GM12878 (cell line): ENCODE results near the gene CYP2U1. TPM values are rescaled to one million over a fixed set of nuclear protein-coding genes. Genes with fewer than 3 reads are reported as not detected.
"Not testable (repeated sequence)": the region's sequence is repeated elsewhere in the genome, so short reads cannot be mapped to it uniquely, and the experiment has no call there.

Experiments
- ATAC-seq: fragments of 200-7000 bp; cut with Tn5 transposase; 3 replicates; pipeline ENCODE4 v1.9.1; 2020; ENCODE audit warnings: mild to moderate bottlenecking, moderate library complexity
- BruUV-seq: library from RNA; stranded (reverse); fragments of 400-500 nt; replicated peaks from 2 replicates; lab custom pipeline; 2021; lab: Mats Ljungman, UMichigan
- CTCF ChIA-PET: fragments of 300-600 bp; sonication (Branson Sonifier 250); formaldehyde crosslinking; extraction: SDS; loops from one replicate; lab custom pipeline; 2021; ENCODE audit warnings: inconsistent platforms; lab: Yijun Ruan, JAX
- POLR2A ChIA-PET: fragments of 350-600 bp; formaldehyde crosslinking; extraction: SDS; loops from one replicate; lab custom pipeline; 2021; ENCODE audit warnings: inconsistent platforms; lab: Charles Lee
- RAD21 ChIA-PET: fragments of 300-600 bp; sonication (Branson Sonifier 250); formaldehyde crosslinking; loops from one replicate; lab custom pipeline; 2023; ENCODE audit warnings: antibody characterized with exemption; ENCODE audit not compliant: unreplicated experiment; lab: Charles Lee
- SMC1A ChIA-PET: fragments of 300-600 bp; sonication (Branson Sonifier 250); formaldehyde crosslinking; loops from one replicate; lab custom pipeline; 2023; ENCODE audit not compliant: unreplicated experiment, uncharacterized antibody; lab: Charles Lee
- DNase-seq: peaks from one replicate; pipeline ENCODE4 v3.0.0-alpha.2; 2011; ENCODE audit warnings: low read depth, low spot score
- FAIRE-seq: peaks from 3 replicates; lab custom pipeline; 2011; peaks lifted over from hg19 to GRCh38; lab: Jason Lieb, UNC
- H2AFZ ChIP-seq: 2 replicates; pipeline ENCODE4 v1.6.0; 2011; ENCODE audit warnings: low read depth, low read length, control low read depth; ENCODE audit not compliant: control insufficient read depth
- H3K27ac ChIP-seq: 2 replicates; pipeline ENCODE4 v1.5.1; 2011; ENCODE audit warnings: control low read depth; ENCODE audit not compliant: control insufficient read depth, insufficient read depth
- H3K27me3 ChIP-seq, 2 experiments: replicated peaks in 1 of 2; 2 replicates each; pipeline versions ENCODE4 v1.6.0 to v1.6.1; 2011; ENCODE audit warnings: low read length in 1 of 2; ENCODE audit not compliant: control insufficient read depth in 2 of 2, insufficient read depth in 2 of 2
- H3K36me3 ChIP-seq, 2 experiments: 2 replicates each; pipeline ENCODE4 v1.5.1; 2011; ENCODE audit warnings: low read length in 1 of 2; ENCODE audit not compliant: control insufficient read depth in 2 of 2, insufficient read depth in 2 of 2
- H3K4me1 ChIP-seq: 2 replicates; pipeline ENCODE4 v1.6.1; 2011; ENCODE audit warnings: mild to moderate bottlenecking, low read length, moderate library complexity, mixed read lengths; ENCODE audit not compliant: control insufficient read depth, insufficient read depth
- H3K4me2 ChIP-seq: 2 replicates; pipeline ENCODE4 v1.6.0; 2011; ENCODE audit warnings: control low read depth; ENCODE audit not compliant: control insufficient read depth, insufficient read depth
- H3K4me3 ChIP-seq: fragments of 200-600 bp; sonication (generic); 2 replicates; pipeline ENCODE4 v1.5.1; 2016
- H3K79me2 ChIP-seq: 2 replicates; pipeline ENCODE4 v1.6.0; 2011; ENCODE audit warnings: low read length; ENCODE audit not compliant: control insufficient read depth, insufficient read depth
- H3K9ac ChIP-seq: 2 replicates; pipeline ENCODE4 v1.8.0; 2011; ENCODE audit warnings: low read length, control low read depth, mixed read lengths; ENCODE audit not compliant: control insufficient read depth, insufficient read depth
- H3K9me3 ChIP-seq: replicated peaks from 3 replicates; pipeline ENCODE4 v1.5.1; 2011; ENCODE audit warnings: mild to moderate bottlenecking, low read length; ENCODE audit not compliant: control insufficient read depth, insufficient read depth
- H4K20me1 ChIP-seq: 2 replicates; pipeline ENCODE4 v1.6.0; 2011; ENCODE audit not compliant: control insufficient read depth, insufficient read depth
- EED ChIP-seq: sonication (generic); IDR thresholded peaks from 2 replicates; pipeline ENCODE4 v1.6.1; 2016; ENCODE audit warnings: antibody characterized with exemption, low read depth
- EZH2 ChIP-seq: IDR thresholded peaks from 2 replicates; pipeline ENCODE4 v1.6.1; 2012; ENCODE audit warnings: low read depth, mild to moderate bottlenecking, control low read depth, inconsistent platforms, low read length, borderline replicate concordance; ENCODE audit not compliant: control insufficient read depth
- FOXK2 ChIP-seq: fragments of 450-650 bp; IDR thresholded peaks from 2 replicates; pipeline ENCODE4 v1.6.1; 2017; ENCODE audit warnings: mild to moderate bottlenecking, moderate library complexity
- HCFC1 ChIP-seq: fragments of 150-350 bp; IDR thresholded peaks from 2 replicates; pipeline ENCODE4 v1.6.1; 2014; ENCODE audit warnings: low read length
- JUNB ChIP-seq: IDR thresholded peaks from 2 replicates; pipeline ENCODE4 v1.6.1; 2016; ENCODE audit warnings: antibody characterized with exemption, mild to moderate bottlenecking
- KAT2A ChIP-seq: conservative IDR thresholded peaks from 2 replicates; pipeline ENCODE4 v1.6.1; 2011; ENCODE audit warnings: low read depth, low read length; ENCODE audit not compliant: control insufficient read depth
- MAX ChIP-seq: IDR thresholded peaks from 2 replicates; pipeline ENCODE4 v1.6.1; 2012; ENCODE audit warnings: low read depth, low read length, improper control_type of control experiment
- NFYB ChIP-seq: IDR thresholded peaks from 2 replicates; pipeline ENCODE4 v1.6.1; 2011; ENCODE audit warnings: low read depth, mild to moderate bottlenecking, low read length, improper control_type of control experiment, moderate library complexity; ENCODE audit not compliant: insufficient read depth
- NRF1 ChIP-seq: conservative IDR thresholded peaks from 2 replicates; pipeline ENCODE4 v1.6.1; 2011; ENCODE audit warnings: mild to moderate bottlenecking, low read depth, low read length, improper control_type of control experiment
- TARDBP ChIP-seq: IDR thresholded peaks from 2 replicates; pipeline ENCODE4 v1.6.1; 2016; ENCODE audit warnings: borderline replicate concordance
- TCF3 ChIP-seq: IDR thresholded peaks from 2 replicates; pipeline ENCODE4 v1.6.1; 2012; ENCODE audit warnings: low read depth, mild to moderate bottlenecking, low read length, borderline replicate concordance; ENCODE audit not compliant: insufficient read depth
- WRNIP1 ChIP-seq: IDR thresholded peaks from 2 replicates; pipeline ENCODE4 v1.6.1; 2011; ENCODE audit warnings: low read depth, low read length, improper control_type of control experiment, borderline replicate concordance
- ZBED1 ChIP-seq: IDR thresholded peaks from 2 replicates; pipeline ENCODE4 v1.6.1; 2016; ENCODE audit warnings: borderline replicate concordance
- WGBS: methylation state at CpG from one replicate; pipeline ENCODE4 v1.1.6; 2016; ENCODE audit warnings: low lambda C conversion rate; ENCODE audit not compliant: insufficient replicate concordance, insufficient coverage; ENCODE audit errors: missing lambda C conversion rate; 5-methylcytosine and 5-hydroxymethylcytosine counted together
- in situ Hi-C: fragments of 300-500 bp; cut with MboI; formaldehyde crosslinking; loops from 9 replicates; pipeline ENCODE4 v1.14.3; 2018; ENCODE audit warnings: mixed read lengths
- intact Hi-C: fragments of 100-400 bp; cut with micrococcal nuclease; formaldehyde crosslinking; loops from one replicate; pipeline ENCODE4 v1.14.2; 2022; ENCODE audit not compliant: unreplicated experiment
- polyA plus RNA-seq, 11 experiments: library from polyadenylated mRNA; depleted of rRNA in 4 of 11; unstranded in 6 of 11; stranded (reverse) in 5 of 11; fragments of >200 nt; fragmentation: Nextera tagmentation in 4 of 11; fragmentation: Illumina TruSeq in 1 of 11; extraction: Ambion mirVana in 4 of 11; extraction: Trizol in 1 of 11; gene quantifications; 1 replicate in 1 of 11; 2 replicates in 10 of 11; pipeline versions ENCODE4 v1.2.1 to v1.2.3, GENCODE V29; 2011 to 2016; ENCODE audit warnings: inconsistent platforms in 2 of 11, missing spikeins in 2 of 11, low read depth in 1 of 11
- total RNA-seq, 4 experiments: library from RNA; depleted of rRNA in 3 of 4; stranded (reverse); fragments of >200 nt in 3 of 4; fragmentation: Illumina TruSeq in 1 of 4; extraction: Trizol in 1 of 4; gene quantifications; 2 replicates each; pipeline versions ENCODE4 v1.2.1 to v1.2.3, GENCODE V29; 2013 to 2021
- TF ChIP-seq, protein P1 (sequence below): fragments of 450-650 bp; IDR thresholded peaks from 2 replicates; pipeline ENCODE4 v1.6.1; 2017; ENCODE audit warnings: low read depth, mild to moderate bottlenecking, moderate library complexity

Gene CYP2U1
- total and polyA plus RNA-seq, 10 of the 15 experiments (the other 5 are each of a cell fraction or from before 2014, with no cell fraction given), result 0.41 to 3.4 (median 2.9) TPM

DNA sequence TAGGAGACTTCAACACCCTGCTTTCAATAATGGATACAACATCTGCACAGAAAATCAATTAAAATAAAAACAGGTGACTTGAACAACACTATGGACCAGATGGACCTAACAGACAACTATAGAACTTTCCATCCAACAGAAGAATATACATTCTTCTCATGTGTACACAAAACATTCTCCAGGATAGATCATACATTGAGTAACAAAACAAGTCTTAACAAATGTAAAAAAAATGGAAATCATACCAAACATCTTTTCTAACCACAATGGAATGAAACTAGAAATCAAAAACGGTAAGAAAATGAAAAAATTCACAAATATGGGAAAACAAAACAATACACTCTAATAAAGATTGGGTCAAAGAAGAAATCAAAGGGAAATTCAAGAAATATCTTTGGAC is 24.7 kb downstream of the CYP2U1 start (continued):
- TF ChIP-seq, protein P1, sequence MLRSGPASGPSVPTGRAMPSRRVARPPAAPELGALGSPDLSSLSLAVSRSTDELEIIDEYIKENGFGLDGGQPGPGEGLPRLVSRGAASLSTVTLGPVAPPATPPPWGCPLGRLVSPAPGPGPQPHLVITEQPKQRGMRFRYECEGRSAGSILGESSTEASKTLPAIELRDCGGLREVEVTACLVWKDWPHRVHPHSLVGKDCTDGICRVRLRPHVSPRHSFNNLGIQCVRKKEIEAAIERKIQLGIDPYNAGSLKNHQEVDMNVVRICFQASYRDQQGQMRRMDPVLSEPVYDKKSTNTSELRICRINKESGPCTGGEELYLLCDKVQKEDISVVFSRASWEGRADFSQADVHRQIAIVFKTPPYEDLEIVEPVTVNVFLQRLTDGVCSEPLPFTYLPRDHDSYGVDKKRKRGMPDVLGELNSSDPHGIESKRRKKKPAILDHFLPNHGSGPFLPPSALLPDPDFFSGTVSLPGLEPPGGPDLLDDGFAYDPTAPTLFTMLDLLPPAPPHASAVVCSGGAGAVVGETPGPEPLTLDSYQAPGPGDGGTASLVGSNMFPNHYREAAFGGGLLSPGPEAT, result no peak

DNA sequence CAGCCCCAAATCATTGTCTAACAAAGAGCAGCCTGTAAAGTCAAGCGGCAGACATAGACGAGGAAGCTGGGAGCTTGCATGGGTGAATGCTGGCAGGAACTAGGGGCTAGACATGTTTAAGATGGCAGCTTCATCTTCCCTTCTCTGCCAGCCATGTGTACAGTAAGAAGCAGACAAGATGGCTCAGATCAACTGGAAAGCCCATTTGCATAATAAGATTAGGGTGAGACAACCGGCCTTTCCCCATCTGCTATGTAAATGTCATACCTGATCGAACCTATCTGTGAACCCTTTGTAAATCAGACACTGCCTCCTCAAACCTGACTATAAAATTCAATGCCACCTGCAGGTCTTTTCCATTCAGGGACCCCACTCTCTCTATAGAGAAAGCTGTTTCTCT is 35.6 kb downstream of the CYP2U1 start:
- in situ Hi-C loops, result no loop called here
- DNase-seq (no peak), FAIRE-seq (no peak)
- ChIA-PET SMC1A (no interaction called here), RAD21 (no interaction called here), CTCF (no interaction called here), POLR2A (no interaction called here)
- Histone ChIP-seq H3K27me3 (no peaks in the 10 kb centered on the region), H3K9ac (no peak overlapping the region), H3K36me3 (no peaks in the 10 kb centered on the region), H3K4me1 (no peaks in the 10 kb centered on the region), H3K9me3 (no peaks in the 10 kb centered on the region), H4K20me1 (no peaks in the 10 kb centered on the region)
- 29% methylated on average over 4 of the region's 4 CpGs for WGBS
- intact Hi-C loops, result no loop called here
- BruUV-seq, result no TSS peak
- no peak for TF ChIP-seq FOXK2
- no peak for TF ChIP-seq HCFC1
- TF ChIP-seq MAX, result no peak
- TF ChIP-seq EZH2, result no peak
- no peak for TF ChIP-seq JUNB
- no peak for TF ChIP-seq EED
- TF ChIP-seq ZBED1, result no peak
- no peak for TF ChIP-seq NFYB
- no peak for TF ChIP-seq TARDBP
- no peak for TF ChIP-seq TCF3
- TF ChIP-seq NRF1, result no peak
- TF ChIP-seq KAT2A, result no peak
- no peak for TF ChIP-seq WRNIP1
- TF ChIP-seq, all 136 proteins: peak for 0
- ATAC-seq, result no peak
- Histone ChIP-seq H3K27ac (no peak overlapping the region), H3K4me2 (no peak overlapping the region), H2AFZ (no peak overlapping the region), H3K79me2 (no peaks in the 10 kb centered on the region), H3K4me3 (no peak overlapping the region)

DNA sequence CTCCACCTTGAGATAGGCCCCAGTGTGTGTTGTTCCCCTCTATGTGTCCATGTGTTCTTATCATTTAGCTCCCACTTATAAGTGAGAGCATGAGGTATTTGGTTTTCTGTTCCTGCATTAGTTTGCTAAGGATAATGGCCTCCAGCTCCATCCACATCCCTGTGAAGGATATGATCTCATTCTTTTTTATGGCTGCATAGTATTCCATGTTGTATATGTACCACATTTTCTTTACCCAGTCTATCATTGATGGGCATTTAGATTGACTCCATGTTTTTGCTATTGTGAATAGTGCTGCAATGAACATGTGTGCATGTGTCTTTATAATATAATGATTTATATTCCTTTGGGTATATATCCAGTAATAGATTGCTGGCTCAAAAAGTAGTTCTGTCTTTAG is 36.2 kb downstream of the CYP2U1 start:
- intact Hi-C loops, SMC1A ChIA-PET, H4K20me1 ChIP-seq, H3K4me1 ChIP-seq, H3K4me3 ChIP-seq, H3K4me2 ChIP-seq, BruUV-seq, FAIRE-seq, CTCF ChIA-PET, H3K9me3 ChIP-seq, DNase-seq, ATAC-seq, H3K79me2 ChIP-seq, H3K27ac ChIP-seq, H3K27me3 ChIP-seq, in situ Hi-C loops, H3K36me3 ChIP-seq, POLR2A ChIA-PET, RAD21 ChIA-PET, H3K9ac ChIP-seq, H2AFZ ChIP-seq: not testable (repeated sequence)
